OCI-M2 (cell line): ENCODE data around the gene ALK.

Experiments used
- DNase-seq: peaks from one replicate; lab custom pipeline; 2025; ENCODE audit not compliant: unreplicated experiment; lab: John Stamatoyannopoulos, UW

Gene ALK

DNA sequence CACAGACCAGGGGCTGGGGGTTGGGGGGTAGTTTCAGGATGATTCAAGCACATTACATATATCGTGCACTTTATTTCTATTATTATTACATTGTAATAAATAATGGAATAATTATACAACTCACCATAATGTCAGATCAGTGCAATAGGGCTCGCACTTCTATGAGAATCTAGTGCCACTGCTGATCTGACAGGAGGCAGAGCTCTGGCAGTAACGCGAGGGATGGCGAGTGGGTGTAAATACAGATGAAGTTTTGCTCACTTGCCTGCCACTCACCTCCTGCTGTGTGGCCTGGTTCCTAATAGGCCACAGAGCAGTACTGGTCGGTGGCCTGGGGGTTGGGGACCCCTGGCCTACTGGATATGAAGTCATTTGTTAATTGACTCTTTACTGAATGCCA, 615.6 kb downstream of the ALK start:
- no peak for DNase-seq

DNA sequence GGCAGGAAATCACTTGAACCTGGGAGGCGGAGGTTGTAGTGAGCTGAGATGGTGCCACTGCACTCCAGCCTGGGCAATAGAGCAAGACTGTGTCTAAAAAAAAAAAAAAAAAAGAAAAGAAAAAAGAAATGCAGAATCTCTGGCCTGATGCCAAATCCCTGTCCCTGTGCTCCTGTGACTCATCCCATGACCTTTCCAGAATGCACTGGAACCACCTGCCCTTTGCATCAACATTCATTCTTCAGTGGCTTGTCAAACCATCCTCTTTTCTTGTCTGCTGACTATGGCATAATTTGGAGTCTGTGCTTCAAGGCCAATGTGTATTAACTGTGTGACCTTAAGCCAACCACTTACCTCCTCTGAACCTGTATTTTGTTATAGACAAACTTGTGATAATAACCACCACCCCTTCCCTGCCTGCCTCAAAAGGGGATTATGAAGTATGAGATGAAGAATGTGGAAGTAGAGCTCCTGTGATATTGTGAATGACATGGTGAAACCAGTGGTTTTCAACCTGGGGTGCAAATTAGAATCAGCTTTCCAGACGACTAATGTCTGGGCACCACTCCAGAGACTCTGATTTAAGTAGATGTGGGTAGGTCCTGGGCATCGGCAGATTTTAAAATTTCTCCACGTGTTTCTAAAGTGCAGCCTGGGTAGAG, 616.9 kb downstream of the ALK start:
- no peak for DNase-seq

DNA sequence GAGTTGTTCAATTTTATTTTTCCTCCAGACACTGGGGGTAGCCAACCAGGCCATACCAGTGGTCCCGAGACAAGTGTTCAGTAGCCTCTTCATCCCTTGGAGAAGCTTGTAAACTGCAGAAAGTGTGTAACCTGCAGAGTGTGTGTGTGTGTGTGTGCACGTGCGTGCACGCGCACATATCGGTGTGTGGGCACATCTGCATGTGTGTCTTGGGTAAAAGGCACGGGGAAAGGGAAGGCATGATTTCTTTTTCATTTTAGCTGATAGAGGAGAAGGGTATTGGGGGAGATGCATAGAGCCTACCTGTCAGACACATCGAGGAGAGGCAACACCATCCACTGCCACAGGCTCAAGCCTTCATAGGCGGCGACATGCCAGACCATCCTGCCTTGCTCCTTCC, 624.8 kb downstream of the ALK start:
- no peak for DNase-seq

- no peak for DNase-seq
Measured at GRCh38 chr2:29295845-29296244, 625.5 kb downstream of the ALK start.

DNA sequence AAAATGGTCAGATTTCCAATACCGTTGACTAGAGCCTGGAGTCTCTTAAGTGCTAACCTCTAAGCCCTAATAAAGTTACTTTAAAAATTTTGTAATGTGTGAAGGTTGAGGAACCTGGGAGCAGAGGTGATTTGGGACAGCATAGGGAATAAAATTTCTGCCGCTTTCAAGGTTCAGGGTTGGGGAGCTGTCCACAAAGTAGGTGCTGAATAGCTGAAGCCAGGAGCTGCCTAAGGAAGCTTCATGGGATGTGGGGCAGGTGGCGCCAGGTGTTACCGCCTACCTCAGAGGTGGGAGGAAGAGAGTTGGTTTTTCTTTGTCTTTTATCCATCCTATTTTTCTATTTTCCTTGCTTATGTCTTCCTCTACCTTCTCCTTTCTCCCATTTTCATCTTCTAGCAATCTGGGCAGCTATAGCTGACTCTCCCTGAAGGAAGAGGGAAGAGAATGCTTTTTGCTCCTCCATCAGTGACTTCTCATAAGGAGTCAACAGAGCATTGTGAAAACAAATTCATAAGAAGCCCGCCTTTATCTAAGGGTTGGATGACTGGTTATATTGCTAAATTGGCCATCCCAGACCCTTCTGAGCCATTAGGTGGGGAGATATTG, 627.5 kb downstream of the ALK start:
- DNase-seq, result no peak

DNA sequence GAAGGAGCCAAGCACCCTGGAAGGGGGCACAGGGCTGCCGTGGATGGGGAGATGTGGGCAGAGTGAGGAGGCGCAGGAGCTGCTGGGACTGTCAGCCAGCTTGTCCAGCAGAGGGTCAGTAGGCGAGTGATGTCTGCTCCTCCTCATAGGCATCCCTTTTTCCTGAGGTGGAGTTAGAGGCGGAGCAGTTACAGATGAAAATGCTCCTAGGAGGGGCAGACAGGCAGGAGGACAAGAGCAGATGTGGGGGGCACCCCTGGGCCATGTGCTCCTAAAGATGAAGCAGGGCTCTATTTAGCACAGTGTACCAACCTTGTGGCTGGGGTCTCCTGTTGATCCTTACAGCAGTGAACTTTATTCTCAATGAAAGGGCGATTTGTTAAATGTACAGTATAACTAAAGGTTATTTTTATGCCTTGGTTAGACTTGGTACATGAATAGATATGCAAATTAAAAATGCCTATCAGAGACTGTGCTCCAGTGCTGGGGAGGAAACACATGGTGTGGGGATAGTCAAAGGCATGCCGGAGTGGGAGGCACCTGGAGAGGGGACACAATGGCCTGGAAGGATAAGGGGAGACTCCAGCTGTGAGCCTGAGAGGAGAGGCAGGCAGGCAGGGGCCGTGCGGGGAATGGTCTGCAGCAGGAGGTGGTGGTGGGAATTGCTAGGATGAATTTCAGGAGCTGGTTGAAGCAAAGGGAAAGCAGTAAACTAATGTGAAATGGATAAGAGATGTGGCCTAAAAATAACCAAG, 630.9 kb downstream of the ALK start:
- no peak for DNase-seq

- no peak for DNase-seq
Measured at GRCh38 chr2:29284671-29285070, 636.7 kb downstream of the ALK start.

DNA sequence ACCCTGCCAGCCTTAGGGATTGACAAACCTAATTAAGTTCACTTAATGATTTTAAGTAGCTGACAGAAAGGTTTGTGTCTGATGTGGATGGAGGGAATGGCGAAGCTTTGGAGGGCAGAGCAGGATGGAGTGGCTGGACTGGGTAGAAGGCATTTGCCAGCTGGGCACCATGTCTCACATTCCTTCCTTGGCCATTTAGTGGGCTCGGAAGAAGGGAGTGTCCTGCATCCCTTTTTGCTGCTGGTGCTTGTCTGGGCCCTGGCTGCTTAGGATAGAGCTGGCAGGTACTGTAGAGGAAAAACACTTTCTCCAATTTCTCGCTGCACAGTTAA, 639.5 kb downstream of the ALK start:
- DNase-seq, result no peak

DNA sequence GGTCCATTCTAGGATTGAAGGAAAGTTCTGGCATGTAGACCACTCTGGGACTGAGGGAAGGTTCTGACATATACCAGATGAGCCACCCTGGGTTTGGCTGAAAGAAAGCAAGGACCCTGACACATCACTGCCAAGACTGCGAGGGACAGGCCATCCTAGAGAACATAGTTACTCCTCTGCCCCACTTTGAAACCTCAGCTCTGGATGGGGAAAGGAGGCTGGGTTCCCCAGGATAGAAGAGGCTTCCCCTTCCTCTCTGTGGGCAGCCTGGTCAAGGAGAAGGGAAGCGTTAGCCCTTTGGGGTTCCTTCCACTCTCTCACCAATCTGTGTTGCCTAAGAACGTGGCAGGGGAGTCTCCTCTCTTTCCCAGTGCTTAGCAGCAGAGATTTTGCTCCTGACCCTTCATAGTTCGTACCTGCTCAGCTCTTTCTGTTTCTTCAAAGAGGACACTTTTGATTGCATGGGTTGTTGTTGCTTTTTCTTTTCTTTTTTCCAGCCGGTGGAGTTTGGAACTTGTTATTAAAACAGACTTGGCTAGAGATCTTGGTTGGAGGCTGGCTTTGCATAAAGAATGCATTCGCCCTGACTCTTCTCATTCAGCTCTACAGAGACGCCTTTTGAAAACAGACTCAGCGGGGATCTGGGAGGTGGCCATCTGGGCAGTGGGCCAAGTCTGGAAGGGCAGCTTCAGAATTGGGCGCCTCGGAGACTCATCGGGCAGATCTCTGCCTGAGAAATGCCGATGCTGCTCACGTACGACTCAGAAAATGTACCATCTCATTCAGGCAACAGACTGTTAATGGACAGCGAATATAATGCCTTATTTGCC, 640.1 kb downstream of the ALK start:
- DNase-seq, result no peak

DNA sequence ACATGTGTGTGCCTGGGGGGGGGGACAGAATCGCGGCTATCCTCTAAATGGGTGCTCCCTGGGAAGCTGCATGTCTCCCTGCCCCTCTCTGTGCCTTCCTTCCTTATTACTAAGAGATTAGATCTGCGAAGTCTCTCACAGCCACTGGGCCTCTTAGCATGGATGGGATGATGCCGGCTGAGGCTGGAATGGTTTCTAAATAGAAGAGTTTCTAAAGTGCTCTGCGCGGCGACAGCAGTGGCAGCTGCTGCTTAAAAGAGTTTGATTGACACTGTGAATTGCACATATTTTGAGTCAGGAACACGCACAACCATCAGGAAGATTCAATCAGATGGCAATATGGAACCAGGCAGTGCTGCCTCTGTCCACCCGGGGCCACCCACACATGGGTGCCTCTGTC, 642.4 kb downstream of the ALK start:
- no peak for DNase-seq

- DNase-seq, result no peak
Measured at GRCh38 chr2:29276151-29276550, 645.2 kb downstream of the ALK start.

DNA sequence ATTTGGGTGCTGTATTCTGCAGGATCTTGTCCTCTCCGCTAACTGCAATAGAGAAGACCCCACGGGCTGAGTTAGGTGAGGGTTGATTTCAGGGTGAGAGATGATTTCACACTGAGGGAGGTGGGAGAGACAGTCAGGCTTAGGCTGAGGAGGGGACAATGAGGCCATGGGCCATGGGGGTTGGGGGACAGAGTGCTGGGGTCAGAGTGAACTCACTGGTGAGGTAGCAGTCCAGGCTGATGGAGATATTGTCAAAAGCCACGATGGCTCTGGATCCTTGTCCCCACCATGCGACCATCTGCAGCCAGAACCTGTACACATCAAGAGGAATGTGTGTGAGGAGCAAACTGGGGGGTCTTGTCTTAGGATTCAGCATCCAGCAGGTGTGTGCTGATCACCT, 646.2 kb downstream of the ALK start:
- no peak for DNase-seq

- no peak for DNase-seq
Measured at GRCh38 chr2:29273685-29274611, 647.4 kb downstream of the ALK start.

GRCh38 chr2:29273004-29273684, 648.2 kb downstream of the ALK start:
- DNase-seq, result no peak

DNA sequence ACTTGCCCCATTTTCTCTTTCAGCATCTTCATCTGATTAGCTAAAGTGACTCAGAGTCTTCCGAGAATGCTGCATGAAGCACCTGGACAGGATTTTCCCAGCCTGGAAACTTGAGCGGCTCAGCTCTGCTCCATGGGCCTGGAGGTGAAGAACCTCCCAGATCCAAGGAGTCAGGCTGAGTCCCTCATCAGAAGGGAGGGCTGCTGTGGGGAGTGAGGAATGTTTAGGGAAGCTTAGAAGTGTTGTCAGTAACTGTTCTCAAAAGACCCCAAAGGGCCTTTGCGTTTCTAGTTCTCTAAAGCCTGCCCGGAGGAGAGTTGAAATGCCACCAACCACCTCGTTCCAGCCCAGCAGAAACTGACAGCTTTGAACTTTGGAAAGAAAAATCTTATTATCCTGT, 649.1 kb downstream of the ALK start:
- no peak for DNase-seq

- no peak for DNase-seq
Measured at GRCh38 chr2:29270701-29271121, 650.7 kb downstream of the ALK start.

DNA sequence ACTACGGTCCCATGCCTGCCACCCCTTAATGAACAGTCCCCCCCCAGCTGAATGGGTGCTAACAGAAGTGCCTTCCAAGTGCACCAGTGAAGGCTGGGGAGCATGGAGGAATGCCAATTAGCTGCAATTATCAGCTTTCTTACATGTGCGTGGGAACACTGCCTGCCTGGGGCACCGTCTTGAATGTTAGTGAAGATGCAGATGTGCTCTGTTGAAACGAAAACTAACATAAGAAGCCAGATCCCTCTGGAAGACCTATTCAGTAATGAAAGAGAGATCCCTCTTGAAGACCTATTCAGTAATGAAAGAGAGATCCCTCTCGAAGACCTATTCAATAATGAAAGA, 651.6 kb downstream of the ALK start:
- DNase-seq, result no peak

GRCh38 chr2:29269095-29269764, 652.2 kb downstream of the ALK start:
- DNase-seq, result no peak

DNA sequence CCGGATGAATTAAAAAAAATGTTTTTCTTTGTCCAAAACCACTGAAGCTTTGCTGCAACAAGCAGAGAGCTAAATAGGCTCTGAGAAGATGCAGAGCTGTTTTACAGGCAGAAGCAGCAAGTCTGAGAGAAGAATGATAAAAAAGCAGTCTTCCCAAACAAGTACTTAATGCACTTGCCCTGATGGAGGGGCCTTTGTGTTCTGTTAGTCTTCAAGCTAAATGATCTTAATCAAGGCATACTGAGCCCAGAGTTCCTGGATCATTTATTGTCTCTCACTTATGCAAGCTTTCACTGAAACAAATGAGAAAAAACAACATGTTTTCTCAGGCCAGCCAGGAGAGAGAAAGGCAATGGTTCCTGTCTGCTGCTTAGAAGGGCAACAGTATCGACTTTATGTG, 653.7 kb downstream of the ALK start:
- DNase-seq, result no peak

DNA sequence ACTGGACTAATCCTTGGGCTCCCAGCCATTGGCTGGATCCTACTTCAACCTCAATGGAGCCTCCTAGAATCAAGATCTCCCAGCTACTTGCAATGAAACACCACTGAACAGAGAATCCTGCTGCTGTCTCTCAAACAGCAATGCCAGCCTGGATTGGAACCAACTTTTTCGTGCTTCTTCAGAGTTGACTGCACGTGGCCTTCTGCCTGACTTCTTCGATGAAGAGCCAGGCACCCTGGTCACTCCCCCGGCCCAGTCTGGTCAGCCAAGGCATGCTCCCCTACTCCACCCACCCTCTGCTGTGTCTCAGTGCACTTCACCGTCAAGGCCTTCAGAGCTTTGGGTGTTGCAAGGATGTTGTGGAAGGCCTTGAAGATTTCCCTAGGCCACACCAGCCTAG, 657.5 kb downstream of the ALK start:
- no peak for DNase-seq
